Endothelial cell of umbilical vein (primary cell): ENCODE results near the gene ARMC8. TPM values are rescaled to one million over a fixed set of nuclear protein-coding genes. Genes with fewer than 3 reads are reported as not detected.

Source experiments
- BruUV-seq: library from RNA; stranded (reverse); fragments of 400-500 nt; replicated peaks from 2 replicates; lab custom pipeline; 2021; lab: Mats Ljungman, UMichigan
- CTCF ChIA-PET: fragments of 300-600, 350-600 bp; sonication (Branson Sonifier 250); formaldehyde crosslinking; loops from one replicate; lab custom pipeline; 2021; ENCODE audit warnings: antibody characterized with exemption, inconsistent platforms; lab: Charles Lee
- POLR2A ChIA-PET: fragments of 300-600, 350-600 bp; sonication (Branson Sonifier 250); formaldehyde crosslinking; loops from one replicate; lab custom pipeline; 2021; ENCODE audit warnings: antibody characterized with exemption, inconsistent platforms; lab: Charles Lee
- DNase-seq: peaks from one replicate; pipeline ENCODE4 v3.0.0-alpha.2; 2011; ENCODE audit warnings: low read depth, low spot score
- FAIRE-seq: peaks from 2 replicates; lab custom pipeline; 2011; peaks lifted over from hg19 to GRCh38; lab: Jason Lieb, UNC
- H2AFZ ChIP-seq: 2 replicates; pipeline ENCODE4 v1.6.0; 2012; ENCODE audit warnings: low read depth, low read length, control low read depth, inconsistent platforms
- H3K27ac ChIP-seq: 2 replicates; pipeline ENCODE4 v1.5.1; 2011; ENCODE audit warnings: low read depth, mild to moderate bottlenecking, control low read depth, low read length, moderate library complexity; ENCODE audit not compliant: insufficient read depth
- H3K27me3 ChIP-seq, 2 experiments: 2 replicates each; pipeline versions ENCODE4 v1.6.0 to v1.6.1; 2011; ENCODE audit warnings: low read length in 2 of 2, mixed read lengths in 1 of 2; ENCODE audit not compliant: control insufficient read depth in 2 of 2, insufficient read depth in 2 of 2
- H3K36me3 ChIP-seq, 2 experiments: 2 replicates in 1 of 2; 3 replicates in 1 of 2; pipeline ENCODE4 v1.5.1; 2011; ENCODE audit warnings: low read length in 2 of 2, mild to moderate bottlenecking in 1 of 2, moderate library complexity in 1 of 2; ENCODE audit not compliant: control insufficient read depth in 2 of 2, insufficient read depth in 2 of 2; ENCODE audit errors: extremely low read depth in 1 of 2
- H3K4me1 ChIP-seq: 3 replicates; pipeline ENCODE4 v1.5.1; 2011; ENCODE audit warnings: mild to moderate bottlenecking, low read length; ENCODE audit not compliant: control insufficient read depth, insufficient read depth; ENCODE audit errors: extremely low read depth
- H3K4me2 ChIP-seq: 2 replicates; pipeline ENCODE4 v1.6.1; 2011; ENCODE audit warnings: low read length, control low read depth, mixed read lengths; ENCODE audit not compliant: insufficient read depth
- H3K4me3 ChIP-seq, 3 experiments: fragments of 200-600 bp in 1 of 3; sonication (generic), shearing (Covaris generic) in 1 of 3; replicated peaks in 1 of 3; 2 replicates each; pipeline ENCODE4 v1.5.1; 2011 to 2016; ENCODE audit warnings: control low read depth in 3 of 3, low read length in 3 of 3, mild to moderate bottlenecking in 2 of 3, inconsistent platforms in 1 of 3, low read depth in 1 of 3, moderate library complexity in 1 of 3; ENCODE audit not compliant: insufficient read depth in 1 of 3
- H3K79me2 ChIP-seq: 2 replicates; pipeline ENCODE4 v1.6.0; 2012; ENCODE audit warnings: low read length, inconsistent platforms; ENCODE audit not compliant: control insufficient read depth, insufficient read depth
- H3K9ac ChIP-seq: replicated peaks from 2 replicates; pipeline ENCODE3; 2011; ENCODE audit warnings: low read length, control low read depth; ENCODE audit not compliant: insufficient read depth; ENCODE audit errors: extremely low read depth
- H3K9me1 ChIP-seq: replicated peaks from 3 replicates; pipeline ENCODE4 v1.6.0; 2011; ENCODE audit warnings: mild to moderate bottlenecking, low read length; ENCODE audit not compliant: control insufficient read depth, insufficient read depth; ENCODE audit errors: extremely low read depth
- H3K9me3 ChIP-seq: replicated peaks from 2 replicates; pipeline ENCODE4 v1.5.1; 2012; ENCODE audit warnings: low read length, inconsistent platforms; ENCODE audit not compliant: control insufficient read depth, insufficient read depth
- H4K20me1 ChIP-seq: replicated peaks from 2 replicates; pipeline ENCODE3; 2011; ENCODE audit warnings: mild to moderate bottlenecking, low read length; ENCODE audit not compliant: control insufficient read depth, insufficient read depth; ENCODE audit errors: extremely low read depth
- EZH2 ChIP-seq: IDR thresholded peaks from 2 replicates; pipeline ENCODE4 v1.6.1; 2012; ENCODE audit warnings: borderline replicate concordance, low read depth, mild to moderate bottlenecking, moderate library complexity, low read length, inconsistent platforms; ENCODE audit not compliant: severe bottlenecking
- FOS ChIP-seq: IDR thresholded peaks from 2 replicates; pipeline ENCODE4 v1.6.1; 2011; ENCODE audit warnings: mild to moderate bottlenecking, low read length, moderate library complexity, borderline replicate concordance; ENCODE audit not compliant: insufficient read depth
- GATA2 ChIP-seq: IDR thresholded peaks from 2 replicates; pipeline ENCODE4 v1.7.0; 2011; ENCODE audit warnings: low read depth, mild to moderate bottlenecking, moderate library complexity, mixed read lengths, low read length; ENCODE audit not compliant: insufficient read length, insufficient read depth
- JUN ChIP-seq: IDR thresholded peaks from 2 replicates; pipeline ENCODE4 v1.6.1; 2011; ENCODE audit warnings: borderline replicate concordance, low read depth; ENCODE audit not compliant: insufficient read length, insufficient read depth
- MAX ChIP-seq: IDR thresholded peaks from 2 replicates; pipeline ENCODE4 v1.6.1; 2011; ENCODE audit not compliant: insufficient read depth, insufficient read length
- MYC ChIP-seq: IDR thresholded peaks from one replicate; pipeline ENCODE4 v1.6.1; 2011; ENCODE audit warnings: mild to moderate bottlenecking, low read depth, low read length
- POLR2AphosphoS5 ChIP-seq: IDR thresholded peaks from 2 replicates; pipeline ENCODE4 v1.6.1; 2012; ENCODE audit warnings: low read depth, mild to moderate bottlenecking, control low read depth, low read length, moderate library complexity; ENCODE audit not compliant: insufficient read depth
- dilution Hi-C: fragments of 300-500 bp; cut with MboI; formaldehyde crosslinking; loops from one replicate; pipeline ENCODE4 v1.15.0; 2019; ENCODE audit warnings: low sequenced_read_pairs; ENCODE audit not compliant: extremely low pct_ligation_motif_present
- intact Hi-C: fragments of 100-400 bp; cut with micrococcal nuclease; formaldehyde crosslinking; loops from one replicate; pipeline ENCODE4 v1.10.0; 2022
- polyA plus RNA-seq, 4 experiments: library from polyadenylated mRNA; depleted of rRNA in 3 of 4; stranded (reverse) in 3 of 4; unstranded in 1 of 4; fragments of >200 nt; gene quantifications; 2 replicates each; pipeline versions ENCODE4 v1.2.1 to v1.2.3, GENCODE V29; 2011 to 2012; ENCODE audit warnings: missing spikeins in 1 of 4
- total RNA-seq: library from RNA; stranded (reverse); gene quantifications from 2 replicates; pipeline ENCODE4 v1.2.3, GENCODE V29; 2021

The ARMC8 gene
- total and polyA plus RNA-seq, 2 donors (not counting 3 experiments of a cell fraction or from before 2014, with no cell fraction given) = 39.6 to 46.0 TPM

- DNase-seq = peak; percentile 94
- TF ChIP-seq POLR2AphosphoS5 (no peak), MAX (no peak), GATA2 (no peak), FOS (no peak), JUN (no peak), EZH2 (no peak), MYC (no peak)
These were observed 252 bp upstream of the ARMC8 start for GRCh38 chr3:138186803-138187295.

More at GRCh38 chr3:138186803-138187295, 252 bp upstream of the ARMC8 start:
- no peaks in the 10 kb centered on the region for H3K9me3 ChIP-seq
- BruUV-seq = no TSS peak
- no peak for FAIRE-seq
- peaks cover 2 to 5% of the 10 kb centered on the region in 2 experiments for H3K27me3 ChIP-seq
- peak overlapping the region; percentile 74 to 86 (median 81) for H3K4me3 ChIP-seq
- no peaks in the 10 kb centered on the region for H3K9me1 ChIP-seq
- POLR2A ChIA-PET = interaction anchor here (0.8 to 1.5 kb wide), 3 partner anchors 10 to 18 kb away, joined by 3 to 8 read pairs (median 3); partner anchors contain the start of gene DBR1
- H4K20me1 ChIP-seq = peaks cover 8% of the 10 kb centered on the region
- H3K79me2 ChIP-seq = peaks cover 39% of the 10 kb centered on the region
- no peaks in the 10 kb centered on the region for H3K36me3 ChIP-seq
- peak overlapping the region; percentile 86 for H3K4me2 ChIP-seq
- peaks cover 10% of the 10 kb centered on the region for H3K4me1 ChIP-seq
- intact Hi-C loops (loop anchor here (1.0 to 10.0 kb wide), 6 partner anchors 13 to 738 kb away; partner anchors contain the start of genes DBR1, DZIP1L, MRAS and NME9), dilution Hi-C loops (no loop called here)
- CTCF ChIA-PET = interaction anchor here (0.5 to 3.4 kb wide), 6 partner anchors 13 to 84 kb away, joined by 3 to 17 read pairs (median 4); partner anchors contain the start of gene DBR1
- H3K27ac ChIP-seq = peak overlapping the region; percentile 93
- peak overlapping the region; percentile 75 for H2AFZ ChIP-seq
- H3K9ac ChIP-seq = peak overlapping the region; percentile 96
